OCI-LY3 (cell line): Measurements from ENCODE around the gene C2CD4A.

ENCODE experiments used
- CTCF ChIP-seq: fragments of 200-600, 300-600 bp; sonication (generic); IDR thresholded peaks from 2 replicates; pipeline ENCODE4 v1.5.1; 2014; ENCODE audit warnings: antibody characterized with exemption, low read length, low read depth
- EZH2phosphoT487 ChIP-seq: fragments of 200-600 bp; shearing (Covaris generic); IDR thresholded peaks from 2 replicates; pipeline ENCODE4 v1.6.1; 2018; ENCODE audit warnings: antibody characterized with exemption, mixed run types, low read depth

- no peak for TF ChIP-seq CTCF
- TF ChIP-seq EZH2phosphoT487, result no peak
These were observed 46.1 kb downstream of the C2CD4A start for GRCh38 chr15:62112616-62113593.
